Stimulated activated CD4-positive, alpha-beta T cell treated with anti-CD3 and anti-CD28 coated beads, Interleukin-12 subunit alpha, Interleukin-12 subunit beta, amount 100 ng/mL, for 48 hours (primary cell): Measurements from ENCODE around the gene TTLL1.
A peak's percentile ranks its signal among the peaks of the same experiment; 100 is the strongest.

Experiments used
- DNase-seq, 3 donors: peaks; one replicate each; pipeline ENCODE4 v3.0.0-alpha.2; 2020; ENCODE audit warnings: low read depth in 2 of 3, low spot score in 1 of 3

Gene TTLL1

DNA sequence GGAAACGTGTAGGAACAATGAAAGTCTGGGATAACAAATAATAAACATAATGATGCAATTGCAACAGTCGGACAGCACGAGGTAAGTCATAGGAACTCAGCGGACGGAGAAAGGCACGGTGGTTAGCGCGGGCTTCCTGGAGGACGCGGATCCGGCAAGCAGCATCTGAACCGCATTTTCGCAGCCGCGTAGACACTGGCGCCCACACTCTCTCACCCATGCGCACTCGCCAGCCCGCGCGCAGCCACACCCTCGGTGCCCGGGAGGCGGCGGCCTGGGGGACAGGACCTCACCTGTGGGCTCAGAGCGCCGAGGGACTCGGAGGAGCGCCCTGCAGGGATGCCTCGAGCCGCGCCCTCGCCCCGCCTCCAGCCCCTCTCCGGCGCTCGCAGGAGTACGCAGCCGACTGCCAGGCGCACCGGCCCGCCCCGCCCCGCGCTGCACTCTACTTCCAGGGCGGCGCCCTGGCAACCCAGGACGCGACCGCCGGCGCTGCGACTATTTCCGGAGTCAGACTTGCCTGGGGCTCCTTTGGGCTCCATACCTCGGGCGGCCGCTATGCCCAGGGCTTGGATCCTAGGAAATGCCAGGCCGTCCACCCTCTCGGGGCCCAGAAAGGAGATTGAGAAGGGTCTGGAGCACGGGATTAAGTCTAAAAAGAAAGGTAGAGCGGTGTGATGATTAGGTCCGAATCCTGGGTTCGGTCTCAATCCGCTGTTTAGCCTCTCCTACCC, at the start of gene TTLL1:
Gene TTLL1, minus strand, starts transcription at position 408 of the 734 bp plus-strand sequence. CDS start 13,805 bp downstream, outside the sequence.
- DNase-seq, result peak; percentile 82 to 90 (median 85)

DNA sequence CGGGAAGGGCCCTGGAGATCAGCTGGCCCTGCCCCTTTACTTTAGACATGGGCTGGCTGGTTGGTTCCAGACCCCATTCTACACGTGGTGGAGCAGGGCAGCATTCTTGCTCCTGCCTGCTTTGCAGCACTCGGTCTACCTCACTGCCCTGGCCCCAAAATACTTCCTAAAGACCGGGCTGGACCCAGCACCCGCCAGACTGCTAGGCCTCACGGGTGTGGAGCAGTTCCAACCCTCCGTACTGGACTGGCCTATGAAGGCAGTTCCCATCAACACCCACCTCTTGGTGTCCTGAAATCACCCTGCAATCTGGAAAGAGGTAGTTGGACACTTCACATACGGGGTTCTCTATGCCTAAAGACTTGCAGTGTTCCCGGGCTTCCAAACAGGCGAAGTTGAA, 47.6 kb upstream of the TTLL1 start:
- DNase-seq, result no peak

DNA sequence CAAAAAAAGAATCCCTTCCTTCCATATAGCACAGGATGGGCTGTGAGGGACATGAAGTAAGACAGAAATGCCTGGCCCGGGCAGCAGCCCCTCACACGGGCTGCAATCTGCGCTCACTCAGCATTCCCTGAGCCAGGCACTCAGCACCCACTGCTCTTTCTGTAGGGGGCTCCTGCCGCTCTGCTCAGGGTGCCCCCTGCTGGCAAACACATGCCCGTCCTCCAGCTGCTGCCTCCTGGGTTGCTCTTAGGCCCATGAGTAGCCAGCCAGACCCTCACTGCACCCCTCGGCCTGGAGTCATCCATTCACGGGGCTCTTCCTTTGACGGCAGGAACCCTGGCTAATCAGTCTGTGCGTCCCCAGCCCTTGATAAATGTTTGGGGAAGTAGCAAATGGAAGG, 47.1 kb upstream of the TTLL1 start:
- no peak for DNase-seq

DNA sequence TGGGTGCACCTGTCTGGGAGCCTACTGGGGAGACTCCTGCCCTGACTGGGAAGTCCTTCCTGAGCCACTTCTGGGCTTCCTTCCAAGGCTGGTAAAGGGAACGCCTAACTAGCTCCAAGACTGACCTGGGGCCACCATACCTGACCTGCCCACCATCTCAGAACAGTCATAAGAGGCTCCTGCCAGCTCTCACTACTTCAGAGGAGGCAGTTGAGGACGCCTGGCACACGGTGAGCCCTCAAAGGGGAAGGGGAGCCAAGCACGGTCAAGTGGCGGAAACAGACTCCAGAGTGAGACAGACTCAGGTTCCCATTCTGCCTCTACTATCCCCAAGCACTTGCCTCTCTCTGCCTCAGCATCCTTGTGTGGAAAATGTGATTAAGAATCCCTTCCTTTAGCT, 46.4 kb upstream of the TTLL1 start:
- DNase-seq, result no peak

DNA sequence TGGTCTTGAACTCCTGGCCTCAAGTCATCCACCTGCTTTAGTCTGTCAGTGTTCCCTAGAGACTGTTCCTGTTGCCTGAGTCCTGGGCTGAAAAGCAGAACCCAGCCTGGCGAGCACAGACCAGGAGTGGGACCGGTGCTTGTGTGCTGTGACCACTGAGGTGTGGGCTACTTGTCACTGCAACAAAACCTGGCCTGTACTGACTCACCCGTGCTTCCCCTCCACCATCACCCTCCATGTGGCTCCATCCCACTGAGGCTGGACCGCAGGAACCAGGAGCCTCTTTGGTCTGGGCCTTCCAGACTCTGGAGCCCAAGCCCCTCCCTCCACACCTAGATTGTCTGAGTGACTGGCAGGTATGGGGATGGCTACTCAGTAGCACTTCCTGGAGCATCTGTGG, 45.4 kb upstream of the TTLL1 start:
- DNase-seq, result no peak

DNA sequence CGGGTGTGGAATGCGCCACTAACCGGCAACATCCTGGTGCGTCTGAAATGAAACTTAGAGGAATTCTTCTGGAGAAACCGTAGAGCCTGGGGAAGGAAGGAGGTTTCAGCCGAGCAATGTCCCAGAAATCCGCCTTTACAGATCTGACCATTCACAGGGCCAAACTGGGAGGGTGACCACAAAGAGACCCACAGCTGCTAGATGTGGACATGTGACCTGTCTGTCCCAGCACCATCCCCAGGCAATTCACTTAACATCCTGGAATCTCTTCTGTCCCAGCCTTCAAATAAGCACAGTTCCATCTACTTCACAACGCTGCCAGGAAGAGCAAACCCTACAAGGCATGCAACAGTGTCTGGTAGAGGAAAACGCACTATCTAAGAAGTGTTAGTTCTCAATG, 44.2 kb upstream of the TTLL1 start:
- DNase-seq, result no peak

DNA sequence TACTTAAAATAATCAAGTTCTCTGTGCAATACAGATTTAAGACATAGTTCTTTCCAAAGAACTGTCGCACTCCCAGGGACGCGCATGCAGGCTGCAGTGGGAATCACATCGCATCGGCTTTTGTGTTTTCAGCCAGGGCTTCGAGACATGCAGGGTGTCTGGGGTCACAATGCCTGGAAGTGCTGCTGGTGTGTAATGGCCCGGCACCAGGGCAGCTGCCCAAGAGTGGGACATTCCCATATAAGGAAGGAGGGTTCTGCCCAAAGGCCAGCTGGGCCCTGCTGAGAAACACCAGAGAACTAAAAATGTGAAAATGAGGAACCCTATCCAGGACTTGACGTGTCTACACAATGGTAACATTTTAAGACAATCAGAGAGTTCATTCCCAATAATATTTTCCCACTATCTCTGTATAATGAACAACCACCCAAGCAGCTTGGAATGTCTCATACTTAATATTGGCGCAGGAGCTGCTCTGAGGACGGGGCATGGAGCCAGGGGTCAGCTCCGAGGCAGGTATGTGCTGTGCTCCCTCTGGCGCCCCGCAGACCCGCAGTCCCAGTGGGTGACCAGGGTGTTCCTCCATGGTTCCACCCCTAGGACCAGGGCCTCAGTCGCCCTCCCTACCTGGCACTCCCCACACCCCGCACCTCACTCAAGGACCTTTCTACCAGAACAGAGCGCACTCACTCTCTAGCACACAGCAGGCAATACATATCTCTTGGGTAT, 42.7 kb upstream of the TTLL1 start:
- DNase-seq, result no peak

DNA sequence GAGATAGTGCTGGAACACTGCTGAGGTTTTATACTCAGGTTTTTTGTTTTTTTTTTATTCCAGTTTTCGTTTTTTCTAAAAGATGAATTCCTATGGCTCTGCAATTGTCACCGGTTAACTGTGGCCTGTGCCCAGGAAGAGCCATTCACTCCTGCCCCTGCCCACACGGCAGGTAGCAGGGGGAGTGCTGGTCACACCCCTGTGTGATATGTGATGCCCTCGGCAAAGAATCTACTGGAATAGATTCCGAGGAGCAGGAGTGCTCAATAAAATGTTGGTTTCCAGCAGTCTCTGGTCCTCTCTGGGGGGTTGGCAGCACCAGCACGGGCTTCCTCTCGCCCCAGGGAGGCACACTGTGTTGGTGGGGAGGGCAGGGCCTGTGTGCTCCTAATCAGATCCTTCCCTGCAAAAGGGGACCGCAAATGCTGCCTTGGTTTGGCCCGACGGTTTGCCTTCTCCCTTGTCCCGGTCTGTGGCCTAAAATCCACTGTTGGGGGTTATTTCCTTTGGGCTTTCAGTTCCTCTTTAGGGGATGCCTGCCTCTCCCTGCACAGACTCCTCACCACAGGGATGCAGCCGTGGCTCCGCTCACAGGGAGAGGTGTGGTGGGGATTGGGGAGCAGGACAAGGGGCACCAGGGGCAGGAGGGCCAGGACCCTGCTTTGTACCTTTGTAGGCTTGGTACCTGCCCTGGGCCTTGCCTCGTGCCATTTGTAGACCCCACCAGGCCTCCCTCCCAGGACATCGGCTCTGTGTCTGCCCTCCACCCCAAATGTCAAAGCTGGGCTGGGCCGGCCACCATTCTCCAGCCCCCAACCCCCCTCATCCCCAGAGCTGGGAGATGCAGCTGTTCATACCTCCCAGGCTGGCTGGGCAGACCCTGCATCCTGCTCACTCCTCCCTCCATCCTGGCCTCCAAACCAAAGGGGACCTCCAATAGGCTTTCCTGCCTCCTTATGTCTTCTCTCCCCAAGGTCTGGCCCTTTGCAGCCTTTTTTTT, 40.5 kb upstream of the TTLL1 start:
- no peak for DNase-seq

DNA sequence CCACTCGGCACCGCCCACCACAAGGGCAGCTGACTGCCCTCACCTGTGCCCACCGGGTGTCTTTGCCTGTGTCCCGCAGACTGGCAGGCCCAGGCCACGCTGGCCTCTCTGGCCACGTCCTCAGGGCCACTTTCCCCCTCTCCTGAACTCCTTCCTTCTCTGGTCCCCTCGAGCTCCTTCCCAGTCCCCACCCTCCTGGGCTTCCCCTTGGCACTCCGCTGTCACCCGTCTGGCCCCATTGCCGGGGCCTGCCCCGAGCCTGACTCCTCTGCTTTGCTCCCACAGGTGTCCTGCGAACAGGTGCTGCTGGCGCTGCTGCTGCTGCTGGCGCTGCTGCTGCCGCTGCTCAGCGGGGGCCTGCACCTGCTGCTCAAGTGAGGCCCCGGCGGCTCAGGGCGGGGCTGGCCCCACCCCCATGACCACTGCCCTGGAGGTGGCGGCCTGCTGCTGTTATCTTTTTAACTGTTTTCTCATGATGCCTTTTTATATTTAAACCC, 39.8 kb upstream of the TTLL1 start:
- DNase-seq, result no peak

DNA sequence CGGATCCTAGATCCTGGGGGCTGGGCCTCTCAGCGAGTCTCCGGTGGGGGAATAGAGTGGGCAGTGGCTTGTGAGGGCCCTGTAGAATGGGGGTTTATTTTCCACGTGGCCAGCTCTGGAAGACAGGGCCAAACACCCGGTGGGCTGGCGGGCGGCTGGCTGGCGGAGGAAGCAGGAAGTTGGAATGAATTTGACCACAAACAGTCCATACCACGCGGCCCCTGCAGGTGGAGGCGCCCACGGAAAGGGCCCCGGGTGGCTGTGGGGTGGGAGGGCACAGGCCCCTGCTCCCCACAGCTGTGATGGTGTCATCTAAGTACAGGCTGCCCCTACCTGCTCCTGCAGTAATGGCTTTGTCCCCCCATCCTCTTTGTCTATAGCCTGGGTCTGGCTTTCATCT, 38.9 kb upstream of the TTLL1 start:
- DNase-seq, result no peak

DNA sequence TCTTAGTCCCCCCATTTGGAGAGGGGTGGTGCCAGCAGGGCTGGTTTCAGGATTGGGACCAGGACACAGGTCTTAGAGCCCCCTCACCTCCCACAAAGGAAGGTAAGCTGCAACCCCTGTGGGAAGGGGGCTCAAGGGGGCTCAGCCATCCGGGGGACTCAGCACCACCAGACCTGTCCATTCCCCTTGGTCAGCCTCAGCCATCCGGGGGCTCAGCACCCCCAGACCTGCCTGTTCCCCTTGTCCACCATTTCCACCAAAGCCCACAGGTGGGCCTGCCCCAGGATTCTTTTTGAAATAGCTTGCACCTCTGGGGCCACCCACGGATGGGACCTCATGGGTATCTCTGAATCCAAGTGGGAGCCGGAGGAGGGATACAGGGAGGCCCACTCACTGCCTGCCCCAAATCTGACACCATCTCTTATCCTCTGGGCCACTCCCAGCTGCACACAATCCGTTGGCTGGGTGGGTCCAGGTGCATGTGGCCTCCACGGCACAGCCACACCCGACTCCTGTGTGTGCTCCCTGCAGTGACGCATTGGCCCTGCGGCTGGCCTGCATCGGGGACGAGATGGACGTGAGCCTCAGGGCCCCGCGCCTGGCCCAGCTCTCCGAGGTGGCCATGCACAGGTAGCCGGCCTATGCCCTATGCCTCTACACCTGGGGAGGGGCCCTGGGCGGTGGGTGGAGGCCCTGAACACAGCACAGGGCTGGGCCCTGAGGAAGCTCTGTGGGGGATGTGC, 38.1 kb upstream of the TTLL1 start:
- no peak for DNase-seq

DNA sequence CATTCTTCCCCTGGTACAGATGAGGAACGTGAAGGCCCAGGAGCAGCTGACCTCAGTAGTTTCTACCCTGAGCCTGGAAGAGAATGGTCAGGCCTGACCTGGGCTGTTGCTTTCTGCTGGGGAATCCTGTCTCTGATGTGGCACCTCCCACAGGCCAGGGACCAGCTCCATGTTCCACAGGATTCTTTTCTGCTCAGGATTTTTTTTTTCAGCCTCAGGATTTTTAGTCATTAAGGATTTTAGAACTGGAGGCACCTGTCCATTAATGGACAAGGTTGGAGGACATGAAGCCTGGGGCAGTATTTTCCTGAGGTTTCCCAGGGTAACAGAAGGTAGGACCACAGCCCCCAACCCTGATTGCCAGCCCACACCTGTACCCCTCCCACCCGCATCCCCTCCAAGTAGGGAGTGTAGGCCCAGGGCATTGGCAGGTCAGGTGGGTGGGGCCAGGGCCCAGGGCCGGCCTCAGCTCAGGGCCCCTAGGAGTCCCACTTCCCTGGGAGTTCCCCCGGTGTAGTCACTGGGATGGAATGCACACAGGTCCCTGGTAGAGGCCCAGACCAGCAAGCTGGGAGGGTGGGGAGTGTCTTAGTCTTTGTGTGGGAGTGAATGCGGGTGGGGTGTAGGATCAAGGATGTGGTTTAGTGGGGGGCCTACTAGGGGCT, 37.4 kb upstream of the TTLL1 start:
- no peak for DNase-seq

DNA sequence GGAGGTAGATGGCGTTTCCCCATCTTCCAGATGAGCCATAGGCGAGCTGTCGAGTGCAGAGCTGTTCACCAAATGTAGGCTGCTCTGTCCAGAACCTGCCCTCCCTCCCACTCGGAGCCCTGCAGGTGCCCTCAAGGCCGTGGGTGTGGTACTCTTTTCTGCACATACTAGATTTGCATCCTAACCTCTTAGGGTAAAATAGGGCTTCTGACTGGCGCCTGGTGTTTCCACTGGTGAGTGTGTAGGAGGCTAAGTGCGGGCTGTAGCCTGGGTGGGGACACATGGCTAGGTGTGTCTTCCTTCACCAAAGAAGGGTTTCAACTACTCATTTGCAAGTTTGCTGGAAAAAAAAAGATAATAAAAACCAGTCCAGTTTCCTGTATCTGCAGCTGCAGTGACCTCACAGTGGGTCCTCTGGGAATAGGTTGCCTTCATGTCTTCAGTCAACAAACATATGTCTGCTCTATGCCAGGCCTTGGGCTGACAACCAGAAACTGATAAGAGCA, 29.8 kb upstream of the TTLL1 start:
- no peak for DNase-seq

DNA sequence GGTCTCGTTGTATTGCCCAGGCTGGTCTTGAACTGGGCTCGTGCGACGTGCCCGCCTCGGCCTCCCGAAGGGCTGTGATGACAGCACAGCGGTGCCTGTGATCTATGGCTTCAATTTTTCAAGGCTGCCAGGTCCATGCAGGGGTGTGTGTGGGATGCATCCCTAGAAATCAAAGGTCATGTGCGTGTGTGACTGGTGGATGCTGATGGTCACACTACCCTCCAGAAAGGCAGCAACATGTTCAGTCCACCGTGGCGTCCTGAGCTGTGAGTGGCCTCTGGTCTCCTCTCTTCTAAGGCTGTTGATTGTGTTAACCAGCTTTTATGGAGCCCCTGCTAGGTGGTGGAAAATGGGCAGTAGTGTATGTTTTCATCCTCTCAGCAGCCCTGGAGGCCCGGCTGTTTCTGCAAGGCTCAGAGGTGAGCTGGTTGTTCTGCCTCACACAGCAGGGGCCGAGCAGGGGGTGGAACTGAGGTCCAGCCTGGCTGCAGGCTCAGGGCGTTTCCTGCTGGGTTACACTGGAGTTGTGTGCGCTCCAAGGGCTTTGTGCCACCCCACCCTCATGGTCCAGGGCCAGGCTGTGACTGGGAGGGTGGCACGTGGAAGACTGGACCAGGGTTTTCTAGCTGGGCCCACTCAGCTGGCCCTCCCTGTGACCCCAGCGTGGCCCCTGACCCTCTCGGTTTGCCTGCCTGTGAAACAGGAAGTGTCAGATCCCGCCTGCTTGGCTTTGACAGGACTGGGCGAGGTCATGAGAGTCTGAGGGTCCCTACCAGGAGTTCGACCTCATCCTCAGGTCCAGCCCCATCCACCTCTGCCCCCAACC, 29.0 kb upstream of the TTLL1 start:
- no peak for DNase-seq

DNA sequence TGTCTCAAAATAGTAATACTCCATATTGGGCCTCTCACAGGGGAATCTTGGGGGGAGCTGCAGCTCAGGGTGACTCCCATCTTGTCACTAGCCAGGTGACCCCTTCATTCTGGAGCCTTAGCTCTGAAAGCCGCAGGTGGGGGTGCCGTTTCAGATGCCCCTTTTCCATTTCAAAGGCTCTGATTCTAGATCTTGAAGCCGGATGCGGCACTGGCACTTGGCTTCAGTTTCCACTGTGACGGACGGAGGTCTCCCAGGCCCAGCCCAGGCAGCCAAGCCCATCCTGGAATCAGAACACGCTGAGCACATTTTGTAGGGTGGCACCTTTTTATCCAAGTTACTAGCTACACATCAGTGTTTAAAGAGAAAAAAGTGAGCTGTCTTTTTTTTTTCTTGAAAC, 27.7 kb upstream of the TTLL1 start:
- DNase-seq, result no peak

DNA sequence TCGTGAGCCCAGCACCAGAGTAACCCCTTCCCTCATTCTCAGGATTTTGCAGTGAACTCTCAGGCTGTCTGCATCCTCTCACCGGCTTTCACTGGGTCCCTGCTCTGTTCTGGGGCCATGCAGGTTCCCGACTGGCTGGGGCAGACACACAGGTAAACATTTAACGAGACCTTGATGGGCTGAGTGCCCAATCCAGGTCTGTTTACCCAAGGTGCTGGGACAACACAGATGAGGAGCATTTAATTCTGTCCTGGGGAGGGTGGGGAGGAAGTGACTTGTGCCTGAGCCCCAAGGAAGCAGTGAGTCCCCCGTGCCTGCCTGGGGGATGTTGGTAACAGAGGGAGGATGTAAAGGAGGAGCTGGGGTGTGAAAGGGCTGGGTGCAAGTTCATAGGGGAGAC, 25.8 kb upstream of the TTLL1 start:
- no peak for DNase-seq

DNA sequence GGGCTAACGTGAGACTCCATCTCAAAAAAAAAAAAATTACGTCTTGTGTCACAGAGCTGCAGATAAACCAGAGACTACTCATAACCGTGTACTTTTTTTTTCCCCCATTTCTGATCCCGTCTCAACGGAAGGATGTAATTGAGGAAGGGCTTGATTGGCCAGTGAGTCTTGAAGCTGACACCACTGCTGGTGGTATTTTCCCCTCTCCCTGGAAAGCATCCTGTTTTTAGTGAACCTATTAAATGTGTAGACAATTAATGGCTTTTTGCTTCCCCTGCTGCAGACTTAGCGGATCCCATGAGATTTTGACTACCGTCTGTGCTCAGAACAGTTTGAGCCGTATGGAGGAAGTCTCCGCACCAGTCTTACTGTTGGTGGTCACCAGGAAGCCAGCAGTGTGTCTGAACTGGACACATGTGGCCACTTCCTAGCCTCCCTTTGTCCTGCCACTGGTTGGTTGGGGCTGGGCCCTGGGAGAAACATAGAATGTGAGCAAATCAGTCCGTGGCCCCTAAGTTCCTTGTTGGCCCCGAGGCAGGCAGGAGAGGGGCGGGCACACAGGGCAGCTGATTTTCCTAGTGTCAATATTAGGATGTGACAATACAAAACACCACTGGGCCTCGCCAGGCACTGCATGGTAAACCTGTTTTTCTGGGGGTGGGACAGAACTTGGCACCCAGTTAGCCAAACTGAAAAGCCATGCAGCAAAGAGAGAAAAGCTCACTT, 24.5 kb upstream of the TTLL1 start:
- no peak for DNase-seq

DNA sequence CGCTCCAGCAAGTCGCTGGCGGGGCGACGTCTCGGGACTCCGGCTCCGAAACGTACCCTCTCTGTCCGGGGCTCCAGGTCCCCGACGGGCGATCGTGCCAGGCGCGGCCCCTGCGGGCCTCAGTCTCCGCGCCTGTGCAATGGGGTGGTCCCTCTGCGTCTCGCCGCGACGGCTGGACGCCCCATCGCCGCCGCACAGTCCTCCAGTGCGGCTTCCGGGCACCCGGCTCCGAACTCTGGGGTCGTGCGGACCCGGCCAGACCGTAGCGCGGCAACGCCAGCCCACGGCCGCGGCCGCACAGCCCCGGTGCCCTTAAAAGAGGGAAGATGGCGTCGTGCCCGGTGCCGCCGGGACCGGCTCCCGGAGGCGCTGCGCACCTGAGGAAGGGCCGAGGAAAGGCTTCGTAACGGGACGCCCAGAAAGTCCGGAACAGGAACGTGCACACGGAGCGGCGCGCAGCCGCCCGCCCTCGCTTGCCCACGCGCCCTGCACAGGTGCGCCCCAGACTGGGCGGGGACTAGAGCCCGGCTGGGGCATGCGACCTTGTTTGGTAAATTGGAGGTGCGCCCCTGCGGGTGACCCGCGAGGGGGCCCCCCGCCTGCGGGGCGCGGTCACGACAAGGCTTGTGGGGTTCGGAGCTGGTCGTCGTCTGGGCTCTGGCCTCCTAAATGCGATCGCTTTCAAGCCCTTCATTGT, 21.9 kb upstream of the TTLL1 start:
- no peak for DNase-seq
